ENCODE measurements around the gene AFDN.

The AFDN gene

DNA sequence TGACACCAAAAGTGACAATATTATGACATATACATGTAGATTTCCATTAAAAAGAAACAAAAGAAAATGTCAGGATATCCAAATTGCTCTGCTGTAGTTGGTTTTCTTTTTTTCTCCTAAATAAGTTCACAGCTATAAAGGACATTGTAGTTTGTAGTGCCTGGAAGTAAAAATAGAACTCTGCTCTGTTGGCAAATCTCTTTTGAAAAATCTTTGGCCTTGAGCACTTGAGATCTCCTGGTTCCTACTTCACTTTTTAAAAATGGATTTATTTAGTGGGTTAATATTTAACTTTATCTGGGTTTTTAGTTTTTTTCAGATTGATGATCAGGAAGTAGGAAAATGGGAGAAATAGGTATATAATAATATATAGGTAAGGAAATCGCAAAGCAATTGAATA is 52.9 kb downstream of the AFDN start:
- Histone ChIP-seq H2BK12ac (ENCODE audit: low read length) (no peak overlapping the region), H3K4me1 (ENCODE audit: control insufficient read depth in 2 of 2, insufficient read depth in 1 of 2, low read depth in 1 of 2, low read length in 2 of 2) (peaks cover 0 to 1% of the 10 kb centered on the region in 2 donors), H3K9me3 (replicated peaks in 1 of 2; ENCODE audit: control insufficient read depth in 2 of 2, insufficient read depth in 1 of 2, low read depth in 1 of 2, low read length in 2 of 2) (peaks cover 0 to 3% of the 10 kb centered on the region in 2 donors), H3K9ac (ENCODE audit: low read depth, low read length, poor library complexity) (no peak overlapping the region), H2AK5ac (ENCODE audit: low read depth, low read length) (no peak overlapping the region), H2BK5ac (ENCODE audit: low read length) (no peak overlapping the region), H3K4ac (ENCODE audit: low read length) (no peak overlapping the region), H3K27me3 (ENCODE audit: control insufficient read depth in 3 of 3, insufficient read depth in 3 of 3, low read depth in 1 of 3, low read length in 3 of 3) (no peaks in the 10 kb centered on the region), H2BK15ac (ENCODE audit: low read length) (no peak overlapping the region), H4K91ac (ENCODE audit: low read depth, low read length, poor library complexity) (no peak overlapping the region), H3K4me3 (ENCODE audit: low read length in 2 of 2) (no peak overlapping the region), H2BK120ac (ENCODE audit: low read depth, low read length) (no peak overlapping the region), H3K79me1 (ENCODE audit: low read depth, low read length) (peaks cover 2% of the 10 kb centered on the region), H3K36me3 (replicated peaks in 1 of 2; ENCODE audit: control insufficient read depth in 2 of 2, insufficient read depth in 2 of 2, low read length in 2 of 2) (peaks cover 30 to 97% of the 10 kb centered on the region in 2 donors), H3K23ac (ENCODE audit: low read depth, low read length, poor library complexity) (no peak overlapping the region), H2AFZ (ENCODE audit: low read length) (no peak overlapping the region), H3K27ac (replicated peaks; ENCODE audit: low read length) (no peak overlapping the region), H4K8ac (ENCODE audit: low read depth, low read length) (no peak overlapping the region), H3K14ac (ENCODE audit: low read length) (no peak overlapping the region), H3K4me2 (ENCODE audit: insufficient read depth, low read length, poor library complexity, severe bottlenecking) (no peak overlapping the region), H3K18ac (ENCODE audit: low read length) (no peak overlapping the region)
- no CpG with 5 or more reads among the region's 1 CpG for WGBS, 2 donors (ENCODE audit: extremely low coverage in 2 of 2, insufficient read length in 2 of 2, insufficient replicate concordance in 1 of 2)
- DNase-seq (ENCODE audit: low spot score): no peak

DNA sequence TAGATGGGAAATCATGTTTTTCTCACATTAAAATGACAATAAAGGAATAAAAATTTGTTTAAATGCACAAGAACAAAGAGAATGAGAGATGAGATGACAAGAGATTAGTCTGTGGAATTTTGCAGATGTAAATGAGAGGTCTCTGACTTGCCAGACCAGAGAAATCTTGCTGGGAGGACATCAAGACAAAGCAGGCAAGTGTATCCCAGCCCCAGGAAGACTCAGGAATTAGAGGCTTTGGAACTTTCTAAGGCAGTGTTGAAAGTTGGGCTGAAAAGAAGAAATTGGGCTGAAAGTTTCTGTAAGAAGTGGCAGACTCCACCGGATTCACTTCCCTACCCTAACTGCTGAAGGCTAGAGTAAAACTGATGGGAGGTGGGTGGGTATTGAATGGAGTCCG is 54.6 kb downstream of the AFDN start:
- Histone ChIP-seq H3K23ac (ENCODE audit: low read depth, low read length, poor library complexity) (no peak overlapping the region), H2AFZ (ENCODE audit: low read length) (no peak overlapping the region), H3K4me2 (ENCODE audit: insufficient read depth, low read length, poor library complexity, severe bottlenecking) (no peak overlapping the region), H2AK5ac (ENCODE audit: low read depth, low read length) (no peak overlapping the region), H2BK120ac (ENCODE audit: low read depth, low read length) (no peak overlapping the region), H3K4me3 (ENCODE audit: low read length in 2 of 2) (no peak overlapping the region), H4K91ac (ENCODE audit: low read depth, low read length, poor library complexity) (no peak overlapping the region), H3K27me3 (ENCODE audit: control insufficient read depth in 3 of 3, insufficient read depth in 3 of 3, low read depth in 1 of 3, low read length in 3 of 3) (no peaks in the 10 kb centered on the region), H3K4ac (ENCODE audit: low read length) (no peak overlapping the region), H3K14ac (ENCODE audit: low read length) (no peak overlapping the region), H2BK5ac (ENCODE audit: low read length) (no peak overlapping the region), H3K18ac (ENCODE audit: low read length) (no peak overlapping the region), H2BK15ac (ENCODE audit: low read length) (no peak overlapping the region), H3K9me3 (replicated peaks in 1 of 2; ENCODE audit: control insufficient read depth in 2 of 2, insufficient read depth in 1 of 2, low read depth in 1 of 2, low read length in 2 of 2) (peaks cover 0 to 3% of the 10 kb centered on the region in 2 donors), H3K79me1 (ENCODE audit: low read depth, low read length) (peaks cover 2% of the 10 kb centered on the region), H2BK12ac (ENCODE audit: low read length) (no peak overlapping the region), H3K36me3 (replicated peaks in 1 of 2; ENCODE audit: control insufficient read depth in 2 of 2, insufficient read depth in 2 of 2, low read length in 2 of 2) (peaks cover 25 to 93% of the 10 kb centered on the region in 2 donors), H3K27ac (replicated peaks; ENCODE audit: low read length) (no peak overlapping the region), H4K8ac (ENCODE audit: low read depth, low read length) (no peak overlapping the region), H3K9ac (ENCODE audit: low read depth, low read length, poor library complexity) (no peak overlapping the region), H3K4me1 (ENCODE audit: control insufficient read depth in 2 of 2, insufficient read depth in 1 of 2, low read depth in 1 of 2, low read length in 2 of 2) (peaks cover 0 to 1% of the 10 kb centered on the region in 2 donors)
- DNase-seq (ENCODE audit: low spot score): no peak
- no CpG with 5 or more reads among the region's 2 CpGs for WGBS, 2 donors (ENCODE audit: extremely low coverage in 2 of 2, insufficient read length in 2 of 2, insufficient replicate concordance in 1 of 2)

DNA sequence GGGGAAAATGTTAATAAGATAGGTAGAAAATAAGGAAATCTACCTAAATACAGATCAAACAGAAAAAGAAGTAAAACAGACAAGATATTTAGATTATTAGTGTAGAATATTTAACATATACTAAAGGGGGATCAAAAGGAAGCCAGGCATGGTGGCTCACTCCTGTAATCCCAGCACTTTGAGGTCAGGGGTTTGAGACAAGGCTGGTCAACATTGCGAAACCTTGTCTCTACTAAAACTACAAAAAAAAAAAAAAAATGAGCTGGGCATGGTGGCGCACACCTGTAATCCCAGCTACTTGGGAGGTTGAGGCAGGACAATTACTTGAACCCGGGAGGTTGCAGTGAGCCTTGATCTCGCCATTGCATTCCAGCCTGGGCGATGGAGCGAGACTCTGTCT is 55.5 kb downstream of the AFDN start:
- WGBS, 2 donors (ENCODE audit: extremely low coverage in 2 of 2, insufficient read length in 2 of 2, insufficient replicate concordance in 1 of 2): no CpG with 5 or more reads among the region's 6 CpGs
- peaks cover 0 to 1% of the 10 kb centered on the region in 2 donors for H3K4me1 ChIP-seq (ENCODE audit: control insufficient read depth in 2 of 2, insufficient read depth in 1 of 2, low read depth in 1 of 2, low read length in 2 of 2)
- no peak overlapping the region for H4K91ac ChIP-seq (ENCODE audit: low read depth, low read length, poor library complexity)
- H2BK5ac ChIP-seq (ENCODE audit: low read length): no peak overlapping the region
- H3K9me3 ChIP-seq (replicated peaks in 1 of 2; ENCODE audit: control insufficient read depth in 2 of 2, insufficient read depth in 1 of 2, low read depth in 1 of 2, low read length in 2 of 2): peaks cover 0 to 3% of the 10 kb centered on the region in 2 donors
- no peak overlapping the region for H2BK12ac ChIP-seq (ENCODE audit: low read length)
- no peak overlapping the region for H3K9ac ChIP-seq (ENCODE audit: low read depth, low read length, poor library complexity)
- no peaks in the 10 kb centered on the region for H3K27me3 ChIP-seq (ENCODE audit: control insufficient read depth in 3 of 3, insufficient read depth in 3 of 3, low read depth in 1 of 3, low read length in 3 of 3)
- no peak overlapping the region for H3K23ac ChIP-seq (ENCODE audit: low read depth, low read length, poor library complexity)
- H3K18ac ChIP-seq (ENCODE audit: low read length): no peak overlapping the region
- H3K79me1 ChIP-seq (ENCODE audit: low read depth, low read length): peaks cover 2% of the 10 kb centered on the region
- no peak overlapping the region for H3K27ac ChIP-seq (replicated peaks; ENCODE audit: low read length)
- H3K4ac ChIP-seq (ENCODE audit: low read length): no peak overlapping the region
- H2AFZ ChIP-seq (ENCODE audit: low read length): no peak overlapping the region
- H3K4me3 ChIP-seq (ENCODE audit: low read length in 2 of 2): no peak overlapping the region
- no peak overlapping the region for H2BK120ac ChIP-seq (ENCODE audit: low read depth, low read length)
- no peak overlapping the region for H3K14ac ChIP-seq (ENCODE audit: low read length)
- peaks cover 22 to 84% of the 10 kb centered on the region in 2 donors for H3K36me3 ChIP-seq (replicated peaks in 1 of 2; ENCODE audit: control insufficient read depth in 2 of 2, insufficient read depth in 2 of 2, low read length in 2 of 2)
- H2BK15ac ChIP-seq (ENCODE audit: low read length): no peak overlapping the region
- H2AK5ac ChIP-seq (ENCODE audit: low read depth, low read length): no peak overlapping the region
- no peak overlapping the region for H4K8ac ChIP-seq (ENCODE audit: low read depth, low read length)
- DNase-seq (ENCODE audit: low spot score): no peak
- H3K4me2 ChIP-seq (ENCODE audit: insufficient read depth, low read length, poor library complexity, severe bottlenecking): no peak overlapping the region

DNA sequence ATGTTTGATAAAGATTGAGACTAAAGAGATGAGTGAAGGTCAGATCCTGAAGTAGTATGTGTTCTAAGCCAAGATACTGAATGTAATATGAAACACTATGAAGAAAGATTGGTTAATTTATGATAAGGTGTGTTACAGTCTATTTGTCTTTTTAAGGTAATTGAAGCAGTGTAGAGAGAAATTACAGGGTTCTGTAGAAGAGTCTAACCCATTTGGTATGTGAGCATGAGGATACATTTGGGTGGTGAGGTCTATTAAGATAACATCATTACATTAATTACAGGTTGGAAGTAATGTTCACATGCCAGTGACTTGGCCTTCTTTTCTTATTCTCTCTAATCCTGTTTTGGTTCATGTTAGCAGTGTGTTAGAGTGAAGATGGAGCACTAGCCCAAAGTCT is 61.4 kb downstream of the AFDN start:
- Histone ChIP-seq H3K23ac (ENCODE audit: low read depth, low read length, poor library complexity) (no peak overlapping the region), H3K18ac (ENCODE audit: low read length) (no peak overlapping the region), H3K36me3 (replicated peaks in 1 of 2; ENCODE audit: control insufficient read depth in 2 of 2, insufficient read depth in 2 of 2, low read length in 2 of 2) (peaks cover 5 to 81% of the 10 kb centered on the region in 2 donors), H3K4me1 (ENCODE audit: control insufficient read depth in 2 of 2, insufficient read depth in 1 of 2, low read depth in 1 of 2, low read length in 2 of 2) (peaks cover 0 to 5% of the 10 kb centered on the region in 2 donors), H3K27ac (replicated peaks; ENCODE audit: low read length) (no peak overlapping the region), H3K27me3 (ENCODE audit: control insufficient read depth in 3 of 3, insufficient read depth in 3 of 3, low read depth in 1 of 3, low read length in 3 of 3) (no peaks in the 10 kb centered on the region), H2AFZ (ENCODE audit: low read length) (no peak overlapping the region), H2BK15ac (ENCODE audit: low read length) (no peak overlapping the region), H2BK5ac (ENCODE audit: low read length) (no peak overlapping the region), H2BK12ac (ENCODE audit: low read length) (no peak overlapping the region), H4K8ac (ENCODE audit: low read depth, low read length) (no peak overlapping the region), H4K91ac (ENCODE audit: low read depth, low read length, poor library complexity) (no peak overlapping the region), H3K4me2 (ENCODE audit: insufficient read depth, low read length, poor library complexity, severe bottlenecking) (no peak overlapping the region), H3K4ac (ENCODE audit: low read length) (no peak overlapping the region), H3K9ac (ENCODE audit: low read depth, low read length, poor library complexity) (no peak overlapping the region), H2BK120ac (ENCODE audit: low read depth, low read length) (no peak overlapping the region), H3K9me3 (replicated peaks in 1 of 2; ENCODE audit: control insufficient read depth in 2 of 2, insufficient read depth in 1 of 2, low read depth in 1 of 2, low read length in 2 of 2) (no peaks in the 10 kb centered on the region), H3K79me1 (ENCODE audit: low read depth, low read length) (no peaks in the 10 kb centered on the region), H3K4me3 (ENCODE audit: low read length in 2 of 2) (no peak overlapping the region), H3K14ac (ENCODE audit: low read length) (no peak overlapping the region), H2AK5ac (ENCODE audit: low read depth, low read length) (no peak overlapping the region)
- DNase-seq (ENCODE audit: low spot score): no peak

Measured in neuronal stem cell (in vitro differentiated cells).